ENCODE data around the gene PTTG1IP. TPM values are rescaled to one million over a fixed set of nuclear protein-coding genes. Genes with fewer than 3 reads are reported as not detected.
A peak's percentile ranks its signal among the peaks of the same experiment; 100 is the strongest.
"Not testable (repeated sequence)": the region's sequence is repeated elsewhere in the genome, so short reads cannot be mapped to it uniquely, and the experiment has no call there.

PTTG1IP gene
- total RNA-seq, 4 donors from 2014 or later, result 157 to 552 (median 288) TPM

GRCh38 chr21:44834951-44835646 is 38.4 kb downstream of the PTTG1IP start:
- no peaks in the 10 kb centered on the region for H3K27me3 ChIP-seq
- H3K9me3 ChIP-seq, result no peaks in the 10 kb centered on the region
- H3K36me3 ChIP-seq, result no peaks in the 10 kb centered on the region
- 51% methylated on average over 29 of the region's 29 CpGs; no CpG with 5 or more reads in 1 of the 2 donors for WGBS, 2 donors (ENCODE audit: low coverage in 1 of 2)
- TF ChIP-seq EP300 (IDR thresholded peaks at IDR 0.05; ENCODE audit: low read depth) (no peak), POLR2AphosphoS5 (IDR thresholded peaks at IDR 0.05) (no peak), POLR2A (IDR thresholded peaks at IDR 0.05) (no peak), CTCF (IDR thresholded peaks at IDR 0.05) (no peak)
- H3K4me1 ChIP-seq, result peaks cover 0 to 5% (median 4%) of the 10 kb centered on the region in 4 donors
- peak; percentile 38 for DNase-seq
- intact Hi-C loops (cut with DNase I; ENCODE audit: low total_unique reads), result no loop called here
- no peak overlapping the region for H3K27ac ChIP-seq
- in situ Hi-C loops (cut with MboI; ENCODE audit: low pct_ligation_motif_present in 1 of 4, low pct_unique_long_range_greater_than_20kb in 1 of 4, low sequenced_read_pairs in 3 of 4), result no loop called here
- no peak overlapping the region for H3K4me3 ChIP-seq

GRCh38 chr21:44834231-44834950 is 39.1 kb downstream of the PTTG1IP start:
- Histone ChIP-seq H3K4me3 (no peak overlapping the region), H3K27ac (no peak overlapping the region), H3K27me3 (no peaks in the 10 kb centered on the region), H3K36me3 (no peaks in the 10 kb centered on the region), H3K4me1 (peaks cover 0 to 5% (median 4%) of the 10 kb centered on the region in 4 donors), H3K9me3 (peaks cover 0 to 1% of the 10 kb centered on the region in 2 donors)
- intact Hi-C loops (cut with DNase I; ENCODE audit: low total_unique reads), result no loop called here
- TF ChIP-seq POLR2A (IDR thresholded peaks at IDR 0.05) (no peak), POLR2AphosphoS5 (IDR thresholded peaks at IDR 0.05) (no peak), CTCF (IDR thresholded peaks at IDR 0.05) (no peak), EP300 (IDR thresholded peaks at IDR 0.05; ENCODE audit: low read depth) (no peak)
- in situ Hi-C loops (cut with MboI; ENCODE audit: low pct_ligation_motif_present in 1 of 4, low pct_unique_long_range_greater_than_20kb in 1 of 4, low sequenced_read_pairs in 3 of 4), result no loop called here
- 76 to 86% methylated on average over 6 to 26 of the region's 26 CpGs for WGBS, 2 donors (ENCODE audit: low coverage in 1 of 2)
- no peak for DNase-seq

GRCh38 chr21:44833663-44834062 is 39.8 kb downstream of the PTTG1IP start:
- H3K27me3 ChIP-seq, result no peaks in the 10 kb centered on the region
- H3K9me3 ChIP-seq, result peaks cover 3 to 8% of the 10 kb centered on the region in 2 donors
- DNase-seq, result no peak
- H3K4me1 ChIP-seq, result peaks cover 0 to 5% (median 4%) of the 10 kb centered on the region in 4 donors
- TF ChIP-seq CTCF (IDR thresholded peaks at IDR 0.05) (no peak), POLR2A (IDR thresholded peaks at IDR 0.05) (no peak), EP300 (IDR thresholded peaks at IDR 0.05; ENCODE audit: low read depth) (no peak), POLR2AphosphoS5 (IDR thresholded peaks at IDR 0.05) (no peak)
- 74 to 84% methylated on average over 5 of the region's 5 CpGs for WGBS, 2 donors (ENCODE audit: low coverage in 1 of 2)
- H3K4me3 ChIP-seq, result no peak overlapping the region
- no peaks in the 10 kb centered on the region for H3K36me3 ChIP-seq
- intact Hi-C loops (cut with DNase I; ENCODE audit: low total_unique reads) (no loop called here), in situ Hi-C loops (cut with MboI; ENCODE audit: low pct_ligation_motif_present in 1 of 4, low pct_unique_long_range_greater_than_20kb in 1 of 4, low sequenced_read_pairs in 3 of 4) (no loop called here)
- H3K27ac ChIP-seq, result no peak overlapping the region

- H3K4me3 ChIP-seq; in situ Hi-C loops (cut with MboI; ENCODE audit: low pct_ligation_motif_present in 1 of 4, low pct_unique_long_range_greater_than_20kb in 1 of 4, low sequenced_read_pairs in 3 of 4); H3K27me3 ChIP-seq; DNase-seq; H3K36me3 ChIP-seq; H3K27ac ChIP-seq; intact Hi-C loops (cut with DNase I; ENCODE audit: low total_unique reads); H3K4me1 ChIP-seq: not testable (repeated sequence)
- WGBS, 2 donors (ENCODE audit: low coverage in 1 of 2), result 87 to 89% methylated on average over 8 to 23 of the region's 23 CpGs
- H3K9me3 ChIP-seq, result peaks cover 11 to 16% of the 10 kb centered on the region in 2 donors
Observed at GRCh38 chr21:44832516-44833255, 40.8 kb downstream of the PTTG1IP start.

Measured in transverse colon (tissue), 4 donors.